CD4-positive, alpha-beta T cell treated with Interleukin-2 at 100 ng/mL for 4 hours (primary cell): Measurements from ENCODE around the gene MAL.
"Not testable (repeated sequence)": the region's sequence is repeated elsewhere in the genome, so short reads cannot be mapped to it uniquely, and the experiment has no call there.

Source experiments
- DNase-seq: peaks from one replicate; pipeline ENCODE4 v3.0.0-alpha.2; 2020; ENCODE audit warnings: low spot score

MAL gene

DNA sequence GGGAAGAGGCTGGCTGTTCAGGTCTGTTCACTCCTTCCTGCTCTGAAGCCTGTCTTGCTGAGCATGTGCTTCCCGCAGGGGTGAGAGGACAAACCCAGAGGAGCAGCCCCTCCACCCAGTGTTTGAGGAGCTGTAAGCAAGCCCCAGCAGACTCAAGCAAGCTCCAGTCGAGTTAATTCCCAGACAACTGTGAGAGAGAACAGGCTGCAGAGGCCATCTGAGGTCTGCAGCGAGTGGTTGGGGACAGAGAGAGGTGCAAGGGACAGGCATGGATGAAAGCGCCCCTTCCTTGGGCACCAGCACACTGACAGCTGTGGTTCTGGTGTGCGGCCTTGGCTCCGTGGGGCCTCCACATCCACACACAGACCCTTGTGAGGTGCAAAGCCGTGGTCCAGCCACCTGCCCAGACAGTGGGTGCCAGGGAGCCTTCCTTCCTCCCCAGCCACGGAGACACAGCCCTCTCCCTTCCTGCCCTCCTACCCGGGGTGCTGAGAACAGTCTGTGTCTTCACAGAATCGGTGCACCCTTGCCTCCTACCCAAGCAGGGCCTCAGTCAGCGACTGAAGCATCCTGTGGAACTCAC is 36.2 kb downstream of the MAL start:
- no peak for DNase-seq

DNA sequence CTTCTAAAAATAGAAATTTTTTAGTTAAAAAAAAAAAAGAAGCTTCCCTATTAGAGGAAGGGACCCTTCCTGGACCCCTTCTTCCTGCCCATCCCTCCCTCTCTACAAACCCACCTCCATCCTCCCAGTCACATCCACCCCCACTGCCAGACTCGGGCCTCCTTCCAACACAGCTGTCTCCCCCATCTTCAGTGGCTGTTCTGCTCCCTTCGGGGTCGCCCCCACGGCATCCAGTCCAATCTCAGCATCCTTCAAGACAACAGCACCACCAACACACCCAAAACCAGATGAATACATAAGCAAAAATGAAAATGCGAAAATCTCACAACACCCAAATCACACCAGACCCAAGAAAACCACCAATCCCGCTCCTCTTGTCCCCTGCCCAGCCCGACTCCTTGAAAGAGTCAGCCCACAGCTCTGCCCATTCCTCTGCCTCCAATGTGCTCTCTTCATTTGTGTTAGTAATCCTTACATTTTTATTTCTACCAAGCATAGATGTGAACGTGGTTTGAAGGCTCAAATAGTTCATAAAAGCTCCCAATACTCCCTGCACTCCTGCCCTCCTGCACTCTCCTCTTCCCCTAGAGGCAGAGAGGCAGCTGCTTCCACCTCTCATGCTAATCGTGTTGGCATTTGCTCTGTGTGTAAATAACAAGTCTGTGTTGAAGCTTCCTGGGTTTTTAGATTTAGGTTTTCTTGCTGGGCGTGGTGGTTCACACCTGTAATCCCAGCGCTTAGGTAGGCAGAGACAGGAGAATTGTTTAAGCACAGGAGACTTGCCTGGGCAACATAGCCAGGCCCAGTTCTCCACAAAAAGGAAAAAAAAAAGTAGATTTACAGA is 37.0 kb downstream of the MAL start:
- no peak for DNase-seq

DNA sequence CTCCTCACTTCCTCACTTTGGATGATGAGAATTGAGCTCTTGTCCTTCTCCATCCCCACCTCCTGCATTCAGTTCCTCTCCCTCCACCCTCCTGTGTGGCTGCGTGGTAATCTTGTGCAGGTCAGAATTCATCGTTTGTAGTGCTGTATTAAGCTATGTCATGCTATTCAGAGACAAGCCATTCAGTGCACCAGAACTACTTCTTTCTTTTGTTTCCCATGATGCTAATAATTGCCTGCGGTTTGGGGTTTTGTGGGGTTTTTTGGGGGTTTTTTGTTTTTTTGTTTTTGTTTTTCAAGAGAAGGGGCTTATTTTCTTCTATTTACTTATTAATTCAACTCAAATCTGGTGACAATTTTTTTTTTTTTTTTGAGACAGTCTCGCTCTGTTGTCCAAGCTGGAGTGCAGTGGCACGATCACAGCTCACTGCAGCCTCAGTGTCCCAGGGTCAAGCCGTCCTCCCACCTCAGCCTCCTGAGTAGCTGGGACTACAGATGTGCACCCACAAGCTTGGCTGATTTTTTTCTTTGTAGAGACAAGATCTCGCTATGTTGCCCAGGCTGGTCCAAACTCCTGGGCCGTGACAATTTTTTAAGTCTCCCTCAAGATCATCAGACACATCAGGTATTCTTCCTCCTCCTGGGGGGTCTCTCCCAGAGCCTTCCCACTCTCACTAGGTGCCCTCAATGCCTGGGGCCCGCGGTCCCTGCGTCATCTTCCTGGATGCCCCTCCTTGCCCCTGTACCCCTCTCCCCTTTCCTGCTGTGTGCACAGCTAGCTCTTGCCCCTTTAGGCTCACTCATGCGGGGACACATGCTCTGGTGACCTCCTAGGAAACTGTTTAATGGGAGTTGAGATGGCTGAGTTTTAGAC is 37.8 kb downstream of the MAL start:
- no peak for DNase-seq

DNA sequence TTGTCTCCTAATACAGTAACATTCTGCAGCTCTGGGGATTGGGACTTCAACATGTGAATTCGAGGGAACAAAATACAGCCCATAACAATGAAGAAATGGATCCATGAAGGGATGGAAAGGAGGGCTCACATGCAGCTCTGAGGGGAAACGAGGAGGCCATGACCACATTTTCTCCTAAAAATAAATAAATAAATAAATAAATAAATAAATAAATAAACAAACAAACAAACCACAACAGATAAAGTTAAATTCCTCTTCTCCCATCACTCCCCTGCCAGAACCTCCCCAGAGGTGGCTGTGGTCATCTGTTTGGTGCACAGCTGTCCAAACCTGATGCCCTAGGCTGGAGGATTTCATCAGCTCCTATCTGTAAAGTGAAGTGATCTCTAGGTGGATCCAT is 42.7 kb downstream of the MAL start:
- DNase-seq: no peak

DNA sequence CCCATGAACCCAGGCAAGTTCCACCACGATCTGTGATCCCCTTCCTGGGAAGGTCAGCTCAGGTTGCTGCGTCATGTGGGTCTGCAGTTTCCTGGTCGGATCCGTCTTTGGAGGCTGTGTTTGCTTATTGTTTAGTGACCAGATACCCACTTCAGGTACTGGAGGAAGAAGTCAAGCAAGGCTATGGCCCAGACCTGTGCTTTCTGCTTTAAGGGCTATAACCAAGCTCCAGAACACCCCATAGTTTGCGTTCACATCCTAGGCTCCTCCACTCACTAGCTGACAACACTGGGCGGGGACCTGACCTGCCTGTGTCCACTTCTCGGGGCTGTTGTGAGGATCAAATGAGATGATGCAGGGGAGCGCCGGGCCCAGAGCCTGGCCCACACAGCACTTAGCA is 44.0 kb downstream of the MAL start:
- no peak for DNase-seq

DNA sequence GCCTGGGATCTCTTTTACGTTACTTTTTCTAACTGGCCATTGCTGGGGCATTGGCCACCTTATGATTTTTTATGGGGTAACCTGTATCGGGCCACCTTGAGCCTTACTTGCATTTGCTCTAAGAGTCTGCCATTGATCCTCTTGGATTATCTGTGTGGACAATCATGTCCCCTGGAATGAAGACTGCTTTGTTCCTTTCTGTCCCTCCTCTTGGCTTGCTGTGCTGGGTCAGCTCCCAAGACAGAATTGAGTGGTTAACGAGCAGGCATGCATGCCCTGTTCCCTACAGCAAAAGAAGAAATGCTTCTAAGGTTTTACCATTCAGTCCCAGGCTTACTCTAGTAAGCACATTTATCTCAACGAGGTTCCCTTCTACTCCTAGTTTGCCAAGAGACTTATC is 46.3 kb downstream of the MAL start:
- no peak for DNase-seq

DNA sequence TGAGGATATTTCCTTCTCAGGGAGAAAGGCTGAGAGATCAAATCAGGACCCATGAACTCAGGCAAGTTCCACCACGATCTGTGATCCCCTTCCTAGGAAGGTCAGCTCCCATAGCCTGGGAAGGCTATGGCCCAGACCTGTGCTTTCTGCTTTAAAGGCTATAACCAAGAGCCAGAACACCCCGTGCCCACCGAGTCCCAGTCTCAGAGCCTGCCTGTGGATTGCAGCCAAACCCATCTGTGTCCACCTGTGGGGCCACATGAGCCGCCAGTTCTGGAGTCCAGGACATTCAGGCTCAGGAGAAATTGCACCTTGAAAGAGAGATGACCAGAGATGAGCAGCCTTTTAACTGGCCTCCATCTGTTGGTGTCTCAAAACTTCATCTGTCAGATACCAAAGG is 46.9 kb downstream of the MAL start:
- no peak for DNase-seq

DNA sequence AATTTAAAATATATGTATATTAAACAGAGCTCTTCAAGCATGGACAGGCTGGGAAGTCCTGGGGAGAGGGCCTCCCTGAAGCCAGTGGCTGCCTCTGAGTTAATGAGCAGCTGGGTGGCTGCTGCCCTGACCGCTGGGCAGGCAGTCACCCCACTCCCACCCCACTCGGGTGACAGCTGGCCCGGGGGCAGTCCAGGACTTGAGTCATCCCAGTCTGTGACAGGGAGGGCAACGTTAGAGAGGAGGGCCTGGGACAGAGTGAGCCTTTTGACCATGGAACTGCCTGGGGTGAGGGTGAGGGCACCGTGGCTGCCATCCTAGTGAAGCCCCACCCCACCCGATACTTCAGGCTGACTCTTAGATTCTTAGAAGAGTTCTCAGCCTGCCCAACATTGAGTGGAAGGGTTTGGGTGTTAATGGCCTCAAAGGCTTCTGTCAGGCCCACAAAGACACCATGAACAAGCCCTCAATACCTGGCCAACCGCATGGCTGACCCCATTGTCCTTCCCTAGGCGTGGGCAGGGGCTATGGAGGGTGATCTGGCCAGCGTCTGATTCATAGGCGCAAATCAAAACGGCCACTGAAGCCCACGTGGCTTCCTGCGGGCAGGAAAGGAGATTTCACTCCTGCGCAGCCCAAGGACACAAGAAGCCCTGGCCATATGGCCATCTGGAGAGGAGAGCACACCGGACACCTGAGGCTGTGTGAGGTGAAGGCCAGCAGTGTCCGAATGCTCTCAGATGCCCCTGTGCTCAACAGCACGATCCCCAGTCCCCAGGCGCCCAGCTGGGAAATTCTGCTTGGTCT is 48.6 kb downstream of the MAL start:
- peak; percentile 38 for DNase-seq

DNA sequence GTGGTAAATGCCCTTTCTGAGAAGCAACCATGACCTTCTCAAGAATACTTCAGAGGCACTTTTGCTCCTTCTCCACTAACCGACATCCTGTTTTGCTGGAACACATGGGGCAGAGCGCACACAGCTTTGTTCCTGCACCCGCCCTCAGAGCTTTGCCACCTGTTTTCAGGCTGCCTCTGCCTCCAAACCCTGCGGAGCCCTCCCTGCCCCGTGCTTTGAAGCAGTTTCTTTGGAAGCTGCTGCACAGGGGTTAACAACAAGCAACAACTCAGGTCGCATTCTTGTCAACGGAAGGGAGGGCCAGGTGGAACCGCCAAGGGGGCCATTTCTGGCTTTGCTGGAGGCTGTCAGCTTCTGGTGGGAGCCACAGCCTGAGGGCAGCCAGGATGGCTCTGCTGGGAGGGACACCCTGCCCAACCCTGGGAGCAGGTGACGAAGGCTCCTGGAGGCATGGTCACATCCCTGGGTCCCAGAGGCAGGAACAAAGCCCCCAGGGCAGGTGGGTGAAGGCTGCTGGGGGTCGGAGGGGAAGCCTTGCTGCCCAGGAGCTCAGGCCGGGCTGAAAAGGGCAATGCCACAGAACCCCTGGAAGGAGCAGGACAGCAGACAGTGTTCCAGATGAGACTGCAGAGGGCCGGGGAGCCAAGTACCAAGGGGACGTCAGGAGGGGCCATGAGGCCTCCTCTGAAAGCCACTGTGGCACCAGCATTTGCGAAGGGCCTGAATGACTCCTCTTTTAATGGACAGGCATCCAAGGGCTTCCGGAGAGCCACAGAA is 49.3 kb downstream of the MAL start:
- DNase-seq: peak; percentile 85

DNA sequence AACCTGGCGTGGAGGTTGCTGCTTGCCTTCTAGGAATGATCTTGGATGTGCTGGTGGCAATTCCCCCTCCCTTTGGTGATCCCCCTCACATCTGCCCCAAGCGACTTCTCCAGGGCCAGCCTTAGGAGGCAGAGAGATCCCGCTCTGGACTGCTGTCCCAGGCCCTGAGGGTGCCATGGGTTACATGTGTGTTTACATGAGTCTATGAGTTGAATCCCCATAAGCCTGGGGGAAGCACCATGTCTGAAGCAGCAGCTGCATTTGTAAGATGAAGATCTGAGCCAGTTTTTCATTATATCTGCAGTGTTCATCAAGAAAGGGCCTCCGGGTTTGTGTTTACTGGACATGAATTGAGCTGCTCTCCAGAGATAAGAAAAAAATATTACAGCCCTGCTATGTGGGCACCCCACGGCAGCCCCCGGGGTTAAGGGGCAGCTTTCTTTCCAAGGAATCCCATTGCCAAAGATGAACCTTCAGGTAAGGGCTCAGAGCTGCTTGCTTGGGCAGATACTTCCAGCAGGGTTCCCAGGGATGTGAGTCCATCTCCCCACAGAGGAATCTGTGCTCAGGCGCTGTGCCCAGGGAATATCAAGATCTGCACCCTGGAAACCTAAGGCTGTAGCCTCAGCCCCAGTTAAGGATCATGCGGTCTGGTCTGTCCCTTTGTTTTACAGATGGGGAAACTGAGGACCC is 50.1 kb downstream of the MAL start:
- DNase-seq: no peak

DNA sequence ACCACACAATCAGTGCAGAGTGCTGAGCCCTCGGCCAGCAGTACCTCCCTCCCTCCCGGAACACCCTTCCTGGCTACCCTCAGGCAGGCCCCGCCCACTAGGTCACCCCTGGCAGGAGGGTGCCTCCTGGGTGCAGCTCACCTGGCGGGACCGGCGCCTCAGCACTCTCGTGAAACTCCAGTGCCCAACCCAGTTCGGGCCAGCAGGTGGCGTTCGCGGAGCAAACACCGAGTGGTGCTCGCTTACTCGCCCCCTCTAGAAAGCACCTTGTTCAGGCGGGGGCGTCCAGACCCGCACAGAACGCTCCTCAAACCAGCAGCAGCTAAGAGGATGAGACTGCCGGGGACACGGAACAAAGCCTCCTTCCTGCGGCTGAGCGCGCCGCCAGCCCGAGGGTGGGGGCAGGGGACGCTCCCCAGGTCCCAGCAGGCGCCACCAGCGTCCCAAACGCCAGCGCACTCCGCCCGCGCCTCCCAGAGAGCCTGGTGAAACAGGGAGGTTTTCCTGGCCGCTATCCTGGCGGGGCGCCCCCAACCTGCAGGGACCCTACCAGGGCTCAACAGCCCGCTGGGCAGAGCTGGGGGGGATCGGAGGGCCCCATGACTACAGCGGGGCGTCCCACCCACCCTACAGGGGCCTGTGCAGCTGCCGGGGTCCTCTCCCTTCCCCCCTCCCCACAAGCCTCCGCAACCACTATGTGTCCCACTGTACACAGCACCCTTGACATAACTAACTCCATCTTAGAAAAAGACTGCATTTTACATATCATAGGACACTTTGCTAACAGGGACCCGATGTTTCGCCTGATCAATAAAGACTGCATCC is 51.4 kb downstream of the MAL start:
- peak; percentile 92 for DNase-seq

DNA sequence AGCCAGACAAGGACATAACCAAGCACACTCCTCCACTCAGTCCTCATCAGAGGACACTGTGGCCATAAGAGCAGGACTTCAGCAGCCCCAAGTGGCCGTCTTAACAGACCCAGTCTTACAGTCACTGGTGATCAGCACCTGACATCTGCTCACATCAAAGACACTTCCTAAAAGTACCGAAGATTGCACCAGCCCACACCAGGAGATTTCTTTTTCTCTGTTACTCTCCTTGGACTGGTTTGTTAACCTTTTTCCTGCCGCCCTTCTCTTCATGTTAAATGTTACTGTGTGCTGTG is 52.0 kb downstream of the MAL start:
- DNase-seq: no peak

DNA sequence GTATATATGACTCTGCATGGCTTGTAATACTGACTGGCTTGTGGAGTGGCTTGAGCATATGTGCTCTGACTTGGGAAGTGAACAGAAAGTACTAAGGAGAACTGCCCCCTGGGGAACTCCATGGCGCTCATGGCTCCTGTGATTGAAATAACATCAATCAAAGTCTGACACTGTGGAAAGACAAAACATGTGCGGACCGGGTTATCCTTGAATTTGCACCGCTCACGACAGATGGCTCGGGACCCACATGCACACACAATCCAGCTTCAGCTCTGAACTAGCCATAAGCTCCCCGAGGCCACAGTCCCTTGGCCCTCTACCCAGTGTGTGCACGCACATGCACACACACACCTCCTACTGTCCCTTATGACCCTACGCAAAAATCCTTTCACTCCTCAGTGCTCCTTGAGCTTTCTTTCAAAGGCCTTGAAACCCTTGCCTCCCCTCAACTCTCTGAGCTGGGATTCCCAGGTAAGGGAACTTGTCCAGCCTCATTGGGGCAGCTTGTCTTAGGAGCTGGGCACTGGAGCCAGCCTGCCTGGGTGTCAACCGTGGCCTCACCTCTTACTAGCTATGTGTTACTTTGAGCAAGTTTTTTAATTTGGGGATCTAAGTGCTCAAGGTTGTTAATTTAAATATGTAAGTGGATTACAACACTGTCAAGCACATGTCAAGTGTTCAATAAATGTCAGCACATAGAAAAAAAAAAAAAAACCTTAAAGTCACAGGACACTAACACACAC is 52.5 kb downstream of the MAL start:
- no peak for DNase-seq

DNA sequence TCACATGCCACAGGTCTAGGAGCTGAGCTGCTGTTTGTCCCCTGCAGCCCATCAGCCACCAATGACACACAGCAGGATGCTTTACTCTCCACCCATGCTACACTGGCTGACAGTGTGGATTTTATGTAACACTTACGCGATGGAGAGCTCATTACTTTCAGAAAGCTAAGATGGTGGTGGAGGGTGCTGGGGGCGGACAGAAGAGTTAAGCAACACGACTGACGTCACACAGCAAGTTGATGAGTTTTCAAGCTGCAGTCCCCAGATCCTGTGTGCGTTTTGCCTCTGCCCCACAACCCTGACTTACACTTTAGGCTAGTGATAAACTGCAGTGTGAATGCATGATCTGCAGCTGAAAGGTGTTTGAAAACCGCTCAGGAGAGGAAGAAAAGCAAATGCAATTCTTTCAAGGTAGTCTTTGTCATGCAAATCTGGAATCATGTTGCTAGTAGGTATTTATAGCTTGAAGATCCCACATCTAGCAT is 53.7 kb downstream of the MAL start:
- DNase-seq: peak; percentile 30

DNA sequence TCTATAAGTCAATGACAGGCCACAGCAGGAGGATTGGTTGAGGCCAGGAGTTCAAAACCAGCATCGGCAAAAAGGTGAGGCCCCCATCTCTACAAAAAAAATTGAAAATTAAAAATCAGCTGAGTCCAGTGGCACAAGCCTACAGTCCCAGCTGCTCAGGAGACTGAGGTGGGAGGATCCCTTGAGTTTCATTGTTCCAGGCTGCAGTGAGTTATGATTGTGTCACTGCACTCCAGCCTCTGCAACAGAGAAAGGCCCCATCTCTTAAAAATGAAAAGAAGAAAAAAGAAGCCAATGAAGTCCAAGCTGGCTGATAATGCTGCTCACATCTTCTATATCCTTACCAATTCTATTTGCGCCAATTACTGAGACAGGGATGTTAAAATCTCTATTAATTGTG is 57.0 kb downstream of the MAL start:
- no peak for DNase-seq

DNA sequence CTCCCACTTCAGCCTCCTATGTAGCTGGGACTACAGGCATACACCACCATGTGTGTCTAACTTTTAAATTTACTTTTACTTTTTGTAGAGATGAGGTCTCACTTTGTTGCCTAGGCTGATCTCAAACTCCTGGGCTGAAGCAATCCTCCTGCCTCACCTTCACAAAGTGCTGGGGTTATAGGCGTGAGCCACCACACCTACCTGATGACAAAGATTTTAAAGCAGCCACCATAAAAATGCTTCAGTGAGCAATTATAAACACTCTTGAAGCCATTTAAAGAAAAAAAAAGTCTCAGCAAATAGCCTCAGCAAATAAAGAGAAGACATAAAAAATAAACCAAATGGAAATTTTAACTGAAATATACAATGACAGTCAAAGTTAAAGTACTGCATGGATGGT is 60.5 kb downstream of the MAL start:
- DNase-seq: no peak

DNA sequence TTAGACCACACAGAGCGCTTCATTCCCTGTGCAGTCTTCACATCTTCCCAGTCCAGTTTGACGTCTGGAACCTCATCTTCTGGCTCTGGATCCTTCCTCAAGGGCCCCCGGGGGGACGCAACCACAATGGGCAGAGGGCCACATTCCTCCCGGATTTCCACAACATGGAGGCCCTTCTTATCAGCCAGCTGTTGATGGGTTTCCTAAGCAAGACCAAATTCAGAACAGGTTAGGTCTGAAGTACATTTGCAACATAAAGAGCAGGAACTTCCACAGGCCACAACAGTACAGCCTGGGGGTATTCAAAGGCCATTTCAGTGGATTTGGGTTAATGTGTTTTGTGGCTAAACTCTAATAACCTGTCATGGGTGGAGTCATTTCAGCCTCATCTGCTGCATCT is 61.9 kb downstream of the MAL start:
- no peak for DNase-seq

DNA sequence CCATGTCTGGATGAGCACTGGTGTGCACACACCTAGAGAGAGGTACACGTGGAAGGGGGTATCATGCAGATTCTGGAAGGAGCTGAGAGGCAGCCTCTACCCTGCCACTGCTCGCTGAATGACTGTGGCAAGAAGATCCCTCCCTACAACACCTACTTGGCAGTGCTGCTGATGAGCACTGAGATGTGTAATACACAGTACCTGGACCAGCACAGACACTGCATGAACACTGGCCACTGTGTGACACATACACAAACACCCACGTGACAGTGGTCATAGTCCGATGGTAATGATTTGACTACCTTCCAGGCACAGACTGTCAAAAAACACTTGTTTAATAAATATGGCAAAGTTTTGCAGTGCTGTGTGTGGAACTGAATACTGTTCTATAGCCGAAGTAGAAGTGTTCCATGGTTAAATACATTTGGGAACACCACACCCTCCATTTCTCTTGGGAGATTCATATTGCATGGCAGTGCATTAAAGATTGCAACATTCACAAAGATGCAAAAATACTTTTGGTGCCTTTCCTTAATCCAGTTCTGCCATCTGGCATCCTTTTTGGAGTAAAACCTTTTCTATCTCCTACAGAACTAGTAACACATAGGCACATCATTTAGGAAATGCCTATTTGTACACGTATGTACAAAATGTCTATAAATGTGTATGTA is 66.5 kb downstream of the MAL start:
- DNase-seq: no peak

DNA sequence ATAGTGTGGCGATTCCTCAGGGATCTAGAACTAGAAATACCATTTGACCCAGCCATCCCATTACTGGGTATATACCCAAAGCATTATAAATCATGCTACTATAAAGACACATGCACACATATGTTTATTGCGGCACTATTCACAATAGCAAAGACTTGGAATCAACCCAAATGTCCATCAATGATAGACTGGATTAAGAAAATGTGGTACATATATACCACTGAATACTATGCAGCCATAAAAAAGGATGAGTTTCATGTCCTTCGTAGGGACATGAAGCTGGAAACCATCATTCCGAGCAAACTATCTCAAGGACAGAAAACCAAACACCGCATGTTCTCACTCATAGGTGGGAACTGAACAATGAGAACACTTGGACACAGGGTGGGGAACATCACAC is 72.8 kb downstream of the MAL start:
- DNase-seq: not testable (repeated sequence)
